SH-SY5Y (cell line): ENCODE data around the gene TEDDM1.

Experiments
- GATA2 ChIP-seq: IDR thresholded peaks from 2 replicates; pipeline ENCODE4 v1.6.1; 2011; ENCODE audit warnings: mild to moderate bottlenecking, low read depth, low read length
- GATA3 ChIP-seq: IDR thresholded peaks from 2 replicates; pipeline ENCODE4 v1.6.1; 2011; ENCODE audit warnings: low read depth, mild to moderate bottlenecking, low read length, moderate library complexity

DNA sequence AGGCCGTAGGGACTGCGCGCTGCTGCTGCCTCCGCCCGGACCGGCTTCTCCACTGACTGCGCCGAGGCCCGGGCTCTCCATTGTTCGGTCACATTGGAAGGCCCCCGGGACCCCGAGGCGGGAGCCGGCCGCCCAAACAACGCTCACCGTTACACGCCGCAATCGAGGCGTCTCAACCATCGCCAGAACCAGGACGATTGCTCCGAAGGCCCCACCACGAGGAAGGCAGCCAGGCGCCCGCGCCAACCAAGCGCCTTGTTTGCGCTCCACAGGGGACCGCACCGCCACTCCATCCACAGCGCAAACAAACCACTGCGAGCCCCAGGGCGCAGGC is 9.5 kb downstream of the TEDDM1 start:
- no peak for TF ChIP-seq GATA2
- no peak for TF ChIP-seq GATA3
